Left renal pelvis (tissue), 4 donors: ENCODE measurements around the gene CCNT2. TPM values are rescaled to one million over a fixed set of nuclear protein-coding genes. Genes with fewer than 3 reads are reported as not detected.
"Not testable (repeated sequence)": the region's sequence is repeated elsewhere in the genome, so short reads cannot be mapped to it uniquely, and the experiment has no call there.

Source experiments
- DNase-seq, 4 donors: peaks; one replicate each; pipeline ENCODE4 v3.0.0-alpha.2; 2013; ENCODE audit warnings: low read depth in 4 of 4, low spot score in 3 of 4
- polyA plus RNA-seq, 4 donors: library from polyadenylated mRNA; unstranded; fragments of 120-200 nt; gene quantifications; one replicate each; pipeline ENCODE4 v1.2.1, GENCODE V29; 2013; ENCODE audit not compliant: insufficient read length in 4 of 4

Gene CCNT2
- polyA plus RNA-seq, 4 donors, result 50.8 to 72.9 (median 64.3) TPM

DNA sequence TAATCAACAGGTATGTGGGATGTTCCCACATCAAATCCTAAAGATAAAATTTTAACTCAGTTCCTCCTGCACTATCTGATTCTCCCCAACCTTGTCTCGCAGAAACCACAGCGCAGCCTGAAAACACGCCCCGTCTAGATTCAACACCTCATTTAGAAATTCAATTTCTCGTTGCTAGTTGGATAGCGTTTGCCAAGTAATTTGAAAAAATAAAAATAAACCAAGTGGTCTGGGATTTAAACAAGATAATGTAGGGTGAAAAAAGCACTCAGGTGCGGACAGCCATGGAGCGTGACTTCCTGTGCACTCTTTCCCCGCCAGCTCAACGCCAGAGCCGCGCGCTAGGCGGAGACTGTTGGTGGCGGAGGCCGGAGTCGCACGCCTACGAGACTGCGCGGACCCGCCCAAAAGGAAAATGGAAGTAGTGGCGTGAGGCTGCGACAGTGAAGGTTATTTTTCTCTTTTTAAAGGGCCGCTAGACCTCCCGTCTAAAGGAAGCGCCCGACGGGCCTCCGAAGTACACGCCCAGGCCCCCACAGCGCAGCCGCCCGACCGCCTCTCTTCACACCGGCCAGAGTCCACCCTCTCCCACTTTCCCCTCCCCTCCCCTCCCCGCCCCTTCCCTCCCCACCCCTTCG lies 615 bp upstream of the CCNT2 start:
- DNase-seq, result peak; percentile 78 to 87 (median 81)

DNA sequence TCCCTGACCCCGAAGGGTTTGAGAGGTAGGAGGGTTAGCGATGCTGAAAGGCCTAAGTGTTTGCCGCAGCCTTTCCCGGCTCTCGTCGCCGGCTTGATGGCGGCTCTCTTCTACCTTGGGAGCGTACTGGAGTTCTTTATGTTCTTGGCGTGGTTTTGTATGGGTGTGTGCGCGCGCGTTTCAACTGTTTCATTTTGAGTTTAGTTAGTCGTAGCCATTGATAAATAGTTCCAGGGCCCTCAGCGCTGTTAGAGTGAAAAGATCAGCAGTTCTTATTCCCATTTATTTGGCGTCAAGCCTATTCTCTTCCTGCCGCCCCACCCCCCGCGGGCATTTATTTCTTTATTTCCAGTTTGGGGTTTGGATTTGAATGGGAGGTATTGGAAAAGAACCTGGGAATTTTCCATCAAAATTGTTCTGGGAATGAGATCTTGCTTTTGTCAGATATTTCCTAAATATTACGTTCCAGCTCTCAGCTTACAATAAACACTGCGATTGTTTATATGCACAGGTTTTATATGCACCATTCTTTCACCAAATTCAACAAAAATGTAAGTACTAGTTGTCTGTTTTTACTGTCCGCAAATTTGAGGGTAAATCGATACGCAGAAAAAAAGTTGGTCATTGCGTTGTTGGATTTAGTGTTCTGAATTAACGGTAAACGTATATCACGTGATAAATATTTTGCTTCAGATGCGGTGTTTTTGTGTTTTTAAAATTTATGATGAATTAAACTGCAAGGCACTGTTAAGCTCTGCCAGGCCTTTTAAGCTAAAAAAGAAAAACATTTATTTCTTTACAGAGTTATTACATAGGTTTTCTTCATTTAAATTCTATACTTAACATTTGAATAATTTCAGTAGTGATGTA lies 954 bp downstream of the CCNT2 start:
- DNase-seq, result peak in 3 of 4 donors; percentile 16 to 17 (median 16)

DNA sequence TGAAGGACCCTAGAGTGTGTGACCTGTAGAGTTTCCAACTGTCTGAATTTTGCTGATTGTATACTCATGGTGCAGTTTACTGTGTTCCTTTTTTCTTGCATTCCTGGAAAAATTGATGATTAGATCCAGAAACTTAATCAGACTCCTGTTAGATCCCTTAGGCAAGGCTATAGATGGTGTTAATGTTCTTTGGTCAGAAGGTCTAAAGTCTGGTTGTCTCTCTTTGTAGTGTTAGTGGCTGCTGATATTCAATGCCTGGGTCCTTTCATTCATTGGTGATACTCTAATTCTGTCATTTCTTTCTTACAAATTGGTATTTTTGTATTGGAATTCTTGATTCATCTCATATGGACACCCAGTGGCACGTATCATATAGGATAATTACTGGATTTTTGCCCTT lies 6.3 kb downstream of the CCNT2 start:
- no peak for DNase-seq

DNA sequence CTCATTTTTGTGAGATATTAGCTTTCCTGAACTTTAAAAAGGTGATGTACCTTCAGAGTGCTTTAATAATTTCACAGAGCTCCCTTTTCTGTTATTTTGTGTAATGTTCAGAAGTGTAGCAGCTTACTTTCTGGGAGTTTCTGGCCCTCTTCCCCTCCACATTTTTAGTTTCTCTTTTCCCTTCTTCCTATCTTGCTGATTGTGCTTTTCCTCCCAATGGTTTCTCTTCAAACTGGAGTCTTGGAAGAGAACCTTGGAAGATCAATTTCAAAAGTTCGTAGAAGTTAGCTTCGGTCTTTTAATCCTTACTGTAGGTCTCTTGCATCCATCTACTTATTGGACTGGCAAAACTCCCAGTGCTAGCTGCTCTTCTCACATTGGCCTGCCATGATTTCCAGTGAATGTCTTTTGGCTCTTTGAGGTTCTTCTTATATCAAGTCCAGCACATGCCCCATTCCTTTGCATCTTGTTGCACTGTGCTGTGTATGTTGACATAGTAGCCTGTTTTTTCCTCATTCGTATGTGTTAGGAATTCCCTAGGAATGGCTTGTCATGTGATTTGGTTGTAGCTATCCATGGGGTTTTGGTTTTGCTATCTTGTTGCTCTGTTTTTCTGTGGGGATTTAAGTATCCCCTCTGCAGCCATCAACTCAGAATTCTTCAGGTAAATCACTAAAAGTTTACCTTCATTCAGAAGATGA lies 7.8 kb downstream of the CCNT2 start:
- no peak for DNase-seq

DNA sequence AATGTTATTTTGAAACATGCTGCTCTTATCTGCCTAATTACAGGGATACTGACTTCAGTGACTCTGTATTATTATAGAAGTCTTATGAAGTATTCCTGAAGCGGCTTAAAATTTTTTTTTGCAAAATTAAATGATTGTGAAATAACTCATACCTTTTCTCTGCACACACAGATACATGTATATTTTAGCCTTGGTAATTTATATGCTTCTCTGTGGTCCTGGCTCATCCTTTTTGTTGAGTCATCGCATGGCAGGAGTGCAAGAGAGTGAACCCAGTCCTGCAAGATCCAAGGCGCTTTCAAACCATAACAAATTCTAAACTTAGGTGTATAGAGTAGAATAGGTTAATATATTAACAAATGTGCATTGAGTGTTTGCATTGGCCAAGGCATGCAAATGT lies 8.6 kb downstream of the CCNT2 start:
- DNase-seq, result no peak

DNA sequence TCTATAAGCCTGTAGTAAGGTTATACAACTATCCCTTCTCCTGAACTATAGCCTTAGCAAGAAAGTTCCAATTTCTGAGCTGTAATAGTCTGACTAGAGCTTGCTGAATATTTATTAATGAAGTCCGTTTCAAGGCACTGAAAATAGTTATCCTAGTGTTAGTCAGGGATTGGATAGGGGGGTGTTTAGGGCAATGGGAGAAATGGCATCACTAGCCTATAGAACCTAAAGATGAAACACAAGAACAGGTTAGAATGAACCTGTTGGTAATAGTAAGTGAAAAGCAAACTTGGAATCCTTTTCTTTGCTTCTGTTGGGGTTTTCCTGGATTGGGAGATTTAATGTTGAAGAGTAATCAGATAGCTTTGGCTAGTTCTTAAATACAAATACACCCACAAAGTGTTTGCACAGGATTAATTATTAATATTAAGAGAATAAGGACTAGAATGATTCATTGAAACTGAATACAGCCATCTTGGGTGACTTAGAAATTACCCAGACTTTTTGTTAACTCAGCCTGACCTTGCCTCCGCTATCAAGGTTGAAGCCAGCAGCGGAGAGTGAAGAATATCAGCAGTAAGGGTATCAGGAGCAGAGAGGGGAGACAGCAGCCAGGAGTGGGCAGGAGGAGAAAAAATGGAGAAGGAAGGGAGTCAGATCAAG lies 14.4 kb downstream of the CCNT2 start:
- no peak for DNase-seq

DNA sequence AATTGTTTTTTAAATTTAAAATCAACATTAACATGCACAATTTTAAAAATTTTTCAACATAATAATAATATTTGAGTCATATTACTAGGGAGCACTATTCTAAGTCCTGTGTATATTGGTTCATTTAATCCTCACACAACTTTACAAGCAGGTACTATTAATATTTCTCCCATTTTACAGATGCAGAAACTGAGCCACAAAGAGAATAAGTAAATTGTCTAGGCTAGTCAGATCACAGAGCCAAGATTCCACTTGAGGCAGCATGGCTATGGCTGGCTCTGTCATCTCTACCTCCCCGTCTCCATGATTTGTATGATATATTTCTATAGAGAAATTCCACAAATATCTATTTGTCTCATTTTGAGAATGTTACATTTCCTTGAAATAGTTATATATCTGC lies 15.1 kb downstream of the CCNT2 start:
- DNase-seq, result no peak

DNA sequence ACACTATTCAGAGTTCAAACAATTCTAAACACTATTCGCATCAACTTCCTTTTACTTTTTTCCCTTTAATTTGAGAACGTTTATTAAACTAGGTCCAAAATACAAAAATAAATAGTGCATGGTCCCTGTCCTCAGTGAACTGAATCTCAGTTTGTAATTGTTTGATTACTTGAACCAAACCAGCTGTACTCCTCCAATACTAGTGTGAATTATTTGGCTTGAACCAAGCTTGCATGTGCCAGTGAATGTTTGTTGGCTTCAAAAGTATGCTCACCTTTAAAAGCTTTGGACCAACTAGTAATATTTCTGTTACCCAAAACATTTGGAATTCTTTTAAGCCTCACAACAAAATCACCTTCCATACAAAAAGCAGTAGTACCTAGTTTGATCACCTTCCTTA lies 15.5 kb downstream of the CCNT2 start:
- DNase-seq, result no peak

DNA sequence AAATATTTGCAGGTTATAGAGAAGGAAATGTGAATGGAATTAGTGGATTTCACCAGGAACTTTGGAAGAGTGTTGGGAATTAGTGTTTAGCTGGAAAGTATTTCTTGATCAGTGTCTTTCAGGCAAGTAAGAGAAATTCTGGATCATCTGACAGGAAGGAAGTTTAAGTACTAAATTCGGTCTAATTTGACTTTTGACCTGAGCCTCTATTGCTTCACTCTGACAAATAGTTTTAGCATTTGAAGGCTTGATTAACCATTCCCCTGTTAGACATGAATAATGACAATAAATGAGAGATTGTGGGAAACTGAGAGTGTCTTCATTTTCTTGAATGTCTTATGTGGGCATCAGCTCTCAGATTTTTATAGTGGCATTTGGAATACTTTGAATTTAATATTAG lies 16.0 kb downstream of the CCNT2 start:
- no peak for DNase-seq

DNA sequence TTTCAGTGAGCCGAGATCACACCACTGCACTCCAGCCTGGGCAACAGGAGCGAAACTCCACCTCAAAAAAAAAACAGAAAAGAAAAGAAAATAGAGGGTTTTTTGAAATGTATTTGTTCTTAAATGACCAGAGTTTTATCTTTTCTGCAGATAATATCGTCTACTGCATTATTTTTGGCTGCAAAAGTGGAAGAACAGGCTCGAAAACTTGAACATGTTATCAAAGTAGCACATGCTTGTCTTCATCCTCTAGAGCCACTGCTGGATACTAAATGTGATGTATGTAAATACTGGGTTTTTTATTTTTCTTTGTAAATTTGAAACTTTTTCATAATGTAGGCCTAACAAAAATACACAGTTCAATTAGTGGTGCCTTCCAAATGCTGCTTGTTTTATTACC lies 18.1 kb downstream of the CCNT2 start:
- peak in 1 of 4 donors; percentile 3 for DNase-seq

DNA sequence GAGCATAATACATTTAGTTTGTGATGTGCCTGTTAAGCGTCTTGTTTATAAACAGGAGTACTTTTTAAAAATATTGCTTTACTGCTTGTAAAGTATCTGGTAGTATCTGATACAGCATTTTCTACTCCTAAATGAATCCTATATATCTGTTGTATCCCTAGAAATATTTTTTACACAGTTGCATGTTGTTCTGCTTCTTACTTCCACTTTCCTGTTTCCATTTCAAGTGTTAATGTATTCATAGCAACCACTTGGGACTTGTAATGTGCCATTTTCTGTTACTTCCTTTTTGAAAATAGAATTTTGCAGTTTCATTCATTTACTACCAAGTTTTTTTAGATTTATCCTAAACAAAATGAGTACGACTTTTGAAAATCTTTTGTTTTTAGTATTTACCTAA lies 24.9 kb downstream of the CCNT2 start:
- no peak for DNase-seq

DNA sequence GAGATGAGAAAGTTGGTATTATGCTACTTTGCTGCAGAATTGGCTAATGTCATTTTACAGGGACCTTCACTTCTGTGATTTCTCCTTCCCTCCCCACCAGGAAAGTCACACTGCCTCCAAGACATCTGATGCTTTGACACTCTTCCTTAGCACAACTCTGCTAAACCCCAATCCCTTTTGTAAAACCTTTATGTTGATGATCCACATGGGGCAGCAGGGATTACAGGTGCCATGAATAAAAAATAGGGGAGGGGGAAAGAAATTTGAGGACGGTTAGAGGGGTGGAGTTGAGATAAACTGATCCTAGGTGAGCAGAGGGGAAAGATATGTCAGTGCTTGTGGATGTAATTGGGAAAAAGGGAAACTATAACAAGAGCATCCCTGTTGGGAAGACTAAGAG lies 26.4 kb downstream of the CCNT2 start:
- DNase-seq, result no peak

DNA sequence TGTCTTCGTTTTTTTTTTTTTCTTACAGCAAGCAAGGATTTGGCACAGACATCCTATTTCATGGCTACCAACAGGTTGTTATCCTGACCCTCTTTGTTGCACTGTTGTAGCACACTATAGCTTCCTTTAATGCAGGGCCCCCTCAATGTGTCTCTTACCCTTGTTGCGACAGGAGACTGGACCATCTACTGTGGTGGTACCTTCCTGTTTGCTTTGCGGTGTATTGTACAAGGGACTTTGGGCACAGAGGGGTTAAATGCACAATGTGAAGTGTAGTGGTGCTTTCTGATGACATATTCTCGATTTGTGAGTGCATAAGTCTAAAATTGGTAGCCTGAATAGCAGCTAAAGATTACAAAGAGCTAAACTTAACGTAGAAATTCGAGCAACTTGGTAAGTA lies 27.5 kb downstream of the CCNT2 start:
- no peak for DNase-seq

DNA sequence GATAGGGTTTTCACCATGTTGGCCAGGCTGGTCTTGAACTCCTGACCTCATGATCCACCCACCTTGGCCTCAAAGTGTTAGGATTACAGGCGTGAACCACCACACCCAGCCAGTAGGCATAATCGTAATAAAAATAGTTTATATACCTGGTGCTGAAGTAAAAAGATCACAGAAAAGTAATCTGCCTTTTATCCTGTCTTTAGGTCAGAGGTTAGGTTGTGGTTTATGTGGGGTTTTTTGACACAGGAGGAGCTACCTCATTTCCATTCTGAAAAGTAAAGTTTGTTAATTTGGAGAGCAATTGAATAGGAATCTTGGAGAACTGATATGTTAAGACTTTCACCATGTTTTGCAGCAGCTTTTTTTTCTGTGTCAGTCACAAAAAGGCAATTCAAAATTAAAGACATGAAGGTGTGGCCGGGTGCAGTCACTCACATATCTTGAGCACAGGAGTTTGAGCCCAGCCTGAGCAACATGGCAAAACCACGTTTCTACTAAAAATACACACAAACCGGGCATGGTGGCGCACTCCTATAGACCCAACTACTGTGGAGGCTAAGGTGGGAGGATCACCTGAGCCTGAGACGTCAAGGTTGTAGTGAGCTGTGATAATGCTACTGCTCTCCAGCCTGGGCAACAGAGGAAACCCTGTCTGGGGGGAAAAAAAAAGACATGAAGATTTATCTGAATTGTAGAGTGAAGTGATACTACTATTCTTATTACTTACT lies 31.5 kb downstream of the CCNT2 start:
- no peak for DNase-seq

DNA sequence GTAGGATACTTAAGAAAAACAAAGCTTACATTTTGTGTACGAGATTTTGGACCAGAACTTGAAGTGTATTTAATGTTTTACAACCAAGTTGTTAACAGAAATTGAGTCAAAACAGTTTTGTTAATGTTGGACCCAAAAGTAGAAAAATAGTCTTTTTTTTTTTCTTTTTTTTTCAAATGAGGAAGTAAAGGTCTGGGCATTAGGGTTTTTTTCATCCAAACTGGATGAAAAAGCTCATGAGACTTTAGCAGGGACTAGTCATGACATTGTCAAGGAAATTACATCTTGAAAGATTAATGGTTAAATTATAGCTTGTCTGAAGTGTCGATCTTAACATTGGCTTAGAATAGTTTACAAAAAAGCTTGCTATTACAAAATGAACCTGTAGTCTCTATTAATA lies 32.3 kb downstream of the CCNT2 start:
- DNase-seq, result no peak

DNA sequence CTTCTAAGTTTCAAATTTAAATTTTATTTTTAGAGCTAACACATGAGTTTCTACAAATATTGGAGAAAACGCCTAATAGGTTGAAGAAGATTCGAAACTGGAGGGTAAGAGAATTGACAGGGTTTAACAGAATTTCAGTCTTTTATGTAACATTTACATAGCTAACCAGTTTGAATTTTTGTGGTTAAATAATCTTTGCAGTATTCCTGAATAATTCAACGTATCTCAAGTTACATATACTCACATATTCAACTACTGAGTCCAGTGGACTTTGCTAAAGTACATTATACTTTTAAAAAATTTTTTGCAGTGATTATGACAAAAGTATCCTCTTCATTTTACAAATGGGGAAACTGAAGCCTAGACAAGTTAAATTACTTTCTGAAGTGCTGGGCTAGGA lies 34.0 kb downstream of the CCNT2 start:
- no peak for DNase-seq

DNA sequence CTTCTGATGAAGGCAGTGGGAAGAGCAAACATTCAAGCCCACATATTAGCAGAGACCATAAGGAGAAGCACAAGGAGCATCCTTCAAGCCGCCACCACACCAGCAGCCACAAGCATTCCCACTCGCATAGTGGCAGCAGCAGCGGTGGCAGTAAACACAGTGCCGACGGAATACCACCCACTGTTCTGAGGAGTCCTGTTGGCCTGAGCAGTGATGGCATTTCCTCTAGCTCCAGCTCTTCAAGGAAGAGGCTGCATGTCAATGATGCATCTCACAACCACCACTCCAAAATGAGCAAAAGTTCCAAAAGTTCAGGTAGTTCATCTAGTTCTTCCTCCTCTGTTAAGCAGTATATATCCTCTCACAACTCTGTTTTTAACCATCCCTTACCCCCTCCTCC lies 35.4 kb downstream of the CCNT2 start:
- DNase-seq, result no peak

DNA sequence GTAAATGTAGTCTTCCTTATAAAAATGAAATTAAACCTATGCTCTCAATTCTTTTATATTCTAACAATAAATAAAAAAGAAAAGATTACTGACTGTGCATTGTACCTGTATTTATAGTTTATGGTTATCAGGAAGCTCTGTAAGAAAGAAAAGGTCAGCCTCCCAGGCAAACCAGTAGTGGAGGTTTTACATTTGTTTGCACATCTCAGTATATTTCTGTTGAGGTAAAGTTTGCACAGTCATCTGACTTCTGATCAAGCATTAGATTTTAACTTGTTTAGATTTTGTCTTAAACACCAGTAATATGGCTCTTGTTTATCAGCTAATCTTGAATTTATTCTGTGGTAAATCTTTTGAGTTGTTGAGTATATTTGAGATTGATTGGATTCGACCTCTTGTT lies 37.1 kb downstream of the CCNT2 start:
- no peak for DNase-seq

DNA sequence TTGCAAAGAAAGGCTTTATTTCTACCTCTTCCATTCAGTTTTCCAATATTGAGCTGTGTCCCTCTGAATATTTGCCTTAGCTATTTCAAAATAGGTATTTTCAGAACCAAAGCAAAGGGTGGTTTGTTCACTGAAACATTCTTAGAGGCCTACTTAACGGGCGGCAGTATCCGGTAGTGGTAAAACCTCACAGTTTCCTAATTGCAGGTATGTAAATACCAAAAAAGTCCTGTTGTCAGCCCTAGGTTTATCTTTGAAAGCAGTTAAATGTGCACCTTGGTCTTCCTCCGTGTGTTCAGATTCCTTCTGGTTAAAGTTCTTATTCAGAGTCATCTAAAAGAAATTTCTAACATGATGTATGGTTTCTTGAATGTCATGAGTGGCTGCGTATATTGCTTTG lies 38.9 kb downstream of the CCNT2 start:
- no peak for DNase-seq

DNA sequence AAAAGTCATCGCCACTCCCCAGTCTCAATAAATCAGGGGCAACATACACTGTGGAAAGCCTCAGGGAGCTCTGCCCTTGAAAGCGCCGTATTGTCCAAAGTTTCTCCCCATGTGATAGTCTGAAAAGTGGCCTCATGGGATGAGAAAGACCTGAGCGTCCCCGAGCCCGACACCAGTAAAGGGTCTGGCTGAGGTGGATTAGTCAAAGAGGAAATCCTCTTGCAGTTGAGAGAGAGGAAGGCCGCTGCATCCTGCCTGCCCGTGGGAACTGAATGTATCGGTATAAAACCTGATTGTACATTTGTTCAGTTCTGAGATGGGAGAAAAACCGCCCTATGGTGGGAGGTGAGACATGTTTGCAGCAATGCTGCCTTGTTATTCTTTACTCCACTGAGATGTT lies 48.5 kb downstream of the CCNT2 start:
- DNase-seq, result not testable (repeated sequence)
